Measurements from ENCODE around the gene SSBP3. TPM values are rescaled to one million over a fixed set of nuclear protein-coding genes. Genes with fewer than 3 reads are reported as not detected.

SSBP3 gene
- total RNA-seq, 3 donors from 2014 or later (not counting 1 experiment from before 2014, with no cell fraction given): 162 to 224 (median 164) TPM

GRCh38 chr1:54294887-54295286 is 111.3 kb downstream of the SSBP3 start:
- no peak overlapping the region for H3K4me3 Mint-ChIP-seq
- Histone ChIP-seq H3K27ac (ENCODE audit: low read length) (no peak overlapping the region), H3K4me3 (ENCODE audit: low read length) (no peak overlapping the region), H3K36me3 (ENCODE audit: control insufficient read depth, insufficient read depth, low read length) (no peaks in the 10 kb centered on the region), H3K4me1 (ENCODE audit: control insufficient read depth, insufficient read depth, low read length) (peaks cover 74% of the 10 kb centered on the region), H3K27me3 (ENCODE audit: control insufficient read depth, insufficient read depth, low read length) (no peaks in the 10 kb centered on the region), H3K9me3 (ENCODE audit: control insufficient read depth, insufficient read depth, low read length) (no peaks in the 10 kb centered on the region)
- H3K27ac Mint-ChIP-seq: peak overlapping the region; percentile 63 to 66
- ATAC-seq: no peak
- intact Hi-C loops (cut with micrococcal nuclease): no loop called here
- peaks cover 86 to 95% of the 10 kb centered on the region in 2 donors for H3K4me1 Mint-ChIP-seq
- H3K36me3 Mint-ChIP-seq: no peaks in the 10 kb centered on the region
- DNase-seq: no peak
- no peaks in the 10 kb centered on the region for H3K9me3 Mint-ChIP-seq
- TF ChIP-seq CTCF (IDR thresholded peaks at IDR 0.05): no peak
- no peaks in the 10 kb centered on the region for H3K27me3 Mint-ChIP-seq (ENCODE audit: low read depth in 2 of 2)
- WGBS (ENCODE audit: insufficient coverage): 85% methylated on average over 5 of the region's 6 CpGs

- no peaks in the 10 kb centered on the region for H3K36me3 Mint-ChIP-seq
- H3K36me3 ChIP-seq (ENCODE audit: control insufficient read depth, insufficient read depth, low read length): no peaks in the 10 kb centered on the region
- peaks cover 85 to 90% of the 10 kb centered on the region in 2 donors for H3K4me1 Mint-ChIP-seq
- ATAC-seq: no peak
- no peak overlapping the region for H3K27ac ChIP-seq (ENCODE audit: low read length)
- H3K27me3 ChIP-seq (ENCODE audit: control insufficient read depth, insufficient read depth, low read length): no peaks in the 10 kb centered on the region
- H3K4me3 Mint-ChIP-seq: no peak overlapping the region
- H3K4me3 ChIP-seq (ENCODE audit: low read length): no peak overlapping the region
- peaks cover 70% of the 10 kb centered on the region for H3K4me1 ChIP-seq (ENCODE audit: control insufficient read depth, insufficient read depth, low read length)
- H3K27ac Mint-ChIP-seq: peak overlapping the region; percentile 79 to 96
- no peaks in the 10 kb centered on the region for H3K9me3 Mint-ChIP-seq
- TF ChIP-seq CTCF (IDR thresholded peaks at IDR 0.05): no peak
- 90% methylated on average over 10 of the region's 10 CpGs for WGBS (ENCODE audit: insufficient coverage)
- DNase-seq: no peak
- H3K9me3 ChIP-seq (ENCODE audit: control insufficient read depth, insufficient read depth, low read length): no peaks in the 10 kb centered on the region
- no peaks in the 10 kb centered on the region for H3K27me3 Mint-ChIP-seq (ENCODE audit: low read depth in 2 of 2)
- intact Hi-C loops (cut with micrococcal nuclease): no loop called here
These were observed 113.9 kb downstream of the SSBP3 start for GRCh38 chr1:54292002-54292911.

GRCh38 chr1:54291276-54292001 is 114.8 kb downstream of the SSBP3 start:
- Mint-ChIP-seq H3K27ac (peak overlapping the region; percentile 79 to 96), H3K4me3 (peak overlapping the region; percentile 31), H3K36me3 (no peaks in the 10 kb centered on the region), H3K4me1 (peaks cover 85 to 90% of the 10 kb centered on the region in 2 donors), H3K27me3 (ENCODE audit: low read depth in 2 of 2) (no peaks in the 10 kb centered on the region), H3K9me3 (no peaks in the 10 kb centered on the region)
- ATAC-seq: no peak
- intact Hi-C loops (cut with micrococcal nuclease): no loop called here
- no peak for TF ChIP-seq CTCF (IDR thresholded peaks at IDR 0.05)
- WGBS (ENCODE audit: insufficient coverage): 84% methylated on average over 20 of the region's 20 CpGs
- no peaks in the 10 kb centered on the region for H3K36me3 ChIP-seq (ENCODE audit: control insufficient read depth, insufficient read depth, low read length)
- H3K27ac ChIP-seq (ENCODE audit: low read length): no peak overlapping the region
- H3K4me1 ChIP-seq (ENCODE audit: control insufficient read depth, insufficient read depth, low read length): peaks cover 78% of the 10 kb centered on the region
- no peak overlapping the region for H3K4me3 ChIP-seq (ENCODE audit: low read length)
- DNase-seq: no peak
- H3K27me3 ChIP-seq (ENCODE audit: control insufficient read depth, insufficient read depth, low read length): no peaks in the 10 kb centered on the region
- H3K9me3 ChIP-seq (ENCODE audit: control insufficient read depth, insufficient read depth, low read length): no peaks in the 10 kb centered on the region

Measured in natural killer cell (primary cell).